Thoracic aorta (tissue), 2 donors: ENCODE data around the gene SLC35E2B. TPM values are rescaled to one million over a fixed set of nuclear protein-coding genes. Genes with fewer than 3 reads are reported as not detected.

ENCODE experiments used
- ATAC-seq: fragments of 150-250 bp; one replicate; pipeline ENCODE4 v1.8.0; 2017; ENCODE audit warnings: low read depth; ENCODE audit not compliant: insufficient number of reproducible peaks, low FRiP score
- DNase-seq: peaks from one replicate; pipeline ENCODE4 v3.0.0-alpha.2; 2020; ENCODE audit warnings: low spot score
- H3K27ac ChIP-seq, 2 donors: fragments of 200-600 bp; sonication (generic); 1 replicate in 1 of 2; 2 replicates in 1 of 2; pipeline ENCODE4 v1.5.1; 2016; ENCODE audit warnings: mild to moderate bottlenecking in 2 of 2, moderate library complexity in 2 of 2
- H3K27me3 ChIP-seq: fragments of 200-600 bp; sonication (generic); replicated peaks from 2 replicates; pipeline ENCODE4 v1.6.0; 2016; ENCODE audit warnings: mild to moderate bottlenecking; ENCODE audit not compliant: insufficient read depth
- H3K36me3 ChIP-seq: fragments of 200-600 bp; sonication (generic); one replicate; pipeline ENCODE4 v1.5.1; 2016
- H3K4me1 ChIP-seq, 2 donors: fragments of 200-600 bp; sonication (generic); 1 replicate in 1 of 2; 2 replicates in 1 of 2; pipeline versions ENCODE4 v1.5.1 to v1.6.0; 2016; ENCODE audit warnings: low read depth in 2 of 2, mild to moderate bottlenecking in 1 of 2; ENCODE audit not compliant: control insufficient read depth in 1 of 2
- H3K4me3 ChIP-seq: fragments of 200-600 bp; sonication (generic); 2 replicates; pipeline ENCODE4 v1.5.1; 2016; ENCODE audit warnings: mild to moderate bottlenecking
- H3K9me3 ChIP-seq: fragments of 200-600 bp; sonication (generic); 2 replicates; pipeline ENCODE4 v1.5.1; 2016
- CTCF ChIP-seq: fragments of 200-600 bp; sonication (generic); IDR thresholded peaks from one replicate; pipeline ENCODE4 v1.5.1; 2019; ENCODE audit warnings: antibody characterized with exemption
- total RNA-seq, 2 donors: library from RNA; depleted of rRNA; stranded (reverse); fragments of >200 nt; gene quantifications; one replicate each; pipeline versions ENCODE4 v1.1.0 to v1.2.3, GENCODE V29; 2016

Gene SLC35E2B
- total RNA-seq, 2 donors from 2014 or later: 37.2 to 48.3 TPM

- TF ChIP-seq CTCF: no peak
- Histone ChIP-seq H3K27ac (peak overlapping the region; percentile 70 to 87), H3K27me3 (no peaks in the 10 kb centered on the region), H3K4me3 (peak overlapping the region; percentile 74), H3K36me3 (peaks cover 3% of the 10 kb centered on the region), H3K4me1 (peaks cover 6 to 13% of the 10 kb centered on the region in 2 donors), H3K9me3 (no peaks in the 10 kb centered on the region)
- DNase-seq (no peak), ATAC-seq (peak; percentile 59)
These were observed 61.4 kb downstream of the SLC35E2B start for GRCh38 chr1:1630965-1631781.

GRCh38 chr1:1630191-1630964 is 62.2 kb downstream of the SLC35E2B start:
- H3K36me3 ChIP-seq: peaks cover 3% of the 10 kb centered on the region
- DNase-seq (no peak), ATAC-seq (peak; percentile 11)
- no peaks in the 10 kb centered on the region for H3K27me3 ChIP-seq
- H3K9me3 ChIP-seq: no peaks in the 10 kb centered on the region
- H3K27ac ChIP-seq: peak overlapping the region; percentile 70 to 87
- no peak for TF ChIP-seq CTCF
- H3K4me3 ChIP-seq: peak overlapping the region; percentile 74
- H3K4me1 ChIP-seq: peaks cover 6 to 13% of the 10 kb centered on the region in 2 donors

- peak overlapping the region; percentile 31 for H3K4me3 ChIP-seq
- no peak overlapping the region for H3K27ac ChIP-seq
- no peak for ATAC-seq
These were observed 63.0 kb downstream of the SLC35E2B start for GRCh38 chr1:1629430-1630190.

GRCh38 chr1:1628754-1629429 is 63.7 kb downstream of the SLC35E2B start:
- Histone ChIP-seq H3K36me3 (peaks cover 3% of the 10 kb centered on the region), H3K9me3 (no peaks in the 10 kb centered on the region), H3K27me3 (no peaks in the 10 kb centered on the region), H3K4me3 (peak overlapping the region; percentile 31), H3K27ac (no peak overlapping the region), H3K4me1 (peaks cover 6 to 13% of the 10 kb centered on the region in 2 donors)
- no peak for DNase-seq
- TF ChIP-seq CTCF: no peak
- ATAC-seq: no peak

More at GRCh38 chr1:1629430-1630190, 63.0 kb downstream of the SLC35E2B start:
- TF ChIP-seq CTCF: no peak
- Histone ChIP-seq H3K4me1 (peaks cover 6 to 13% of the 10 kb centered on the region in 2 donors), H3K27me3 (no peaks in the 10 kb centered on the region), H3K36me3 (peaks cover 3% of the 10 kb centered on the region), H3K9me3 (no peaks in the 10 kb centered on the region)
- no peak for DNase-seq
